ENCODE measurements around the gene SUSD4.
A peak's percentile ranks its signal among the peaks of the same experiment; 100 is the strongest.

The SUSD4 gene

DNA sequence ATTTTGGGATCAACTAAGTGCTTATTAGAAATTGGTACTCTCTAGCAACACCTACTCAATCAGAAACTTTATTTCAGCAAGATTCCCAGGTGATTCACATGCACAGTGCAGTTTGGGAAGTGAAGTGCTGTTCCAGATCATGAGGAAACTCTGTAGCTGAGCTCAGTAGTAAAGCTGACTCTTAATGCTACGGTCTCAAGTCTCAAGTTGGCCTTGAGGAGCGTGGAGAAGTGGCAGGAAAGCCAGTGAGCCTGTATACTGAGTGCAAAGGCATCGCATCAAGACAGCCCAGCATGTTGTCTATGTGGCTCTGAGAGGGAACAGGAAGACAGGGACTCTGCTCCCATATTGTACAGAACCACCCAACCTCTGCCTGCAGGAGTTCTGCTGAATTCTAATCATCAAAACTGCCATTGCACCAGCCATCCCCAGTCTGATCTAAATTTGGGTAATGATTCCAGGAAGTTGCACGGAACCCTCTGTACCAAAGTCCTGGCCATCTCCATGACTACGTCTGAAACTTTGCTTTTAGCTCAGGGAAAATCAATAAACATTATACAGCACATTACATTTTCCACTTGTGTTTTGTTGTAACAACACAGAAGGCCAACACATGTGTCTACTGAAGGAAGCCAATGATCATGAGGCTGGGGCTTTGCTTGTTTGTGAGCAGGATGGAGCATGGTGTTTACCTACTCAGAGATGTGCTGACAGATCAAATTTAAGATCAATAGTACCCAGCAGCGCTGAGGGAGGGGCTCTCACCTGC, 115.8 kb downstream of the SUSD4 start:
- no peak for DNase-seq

DNA sequence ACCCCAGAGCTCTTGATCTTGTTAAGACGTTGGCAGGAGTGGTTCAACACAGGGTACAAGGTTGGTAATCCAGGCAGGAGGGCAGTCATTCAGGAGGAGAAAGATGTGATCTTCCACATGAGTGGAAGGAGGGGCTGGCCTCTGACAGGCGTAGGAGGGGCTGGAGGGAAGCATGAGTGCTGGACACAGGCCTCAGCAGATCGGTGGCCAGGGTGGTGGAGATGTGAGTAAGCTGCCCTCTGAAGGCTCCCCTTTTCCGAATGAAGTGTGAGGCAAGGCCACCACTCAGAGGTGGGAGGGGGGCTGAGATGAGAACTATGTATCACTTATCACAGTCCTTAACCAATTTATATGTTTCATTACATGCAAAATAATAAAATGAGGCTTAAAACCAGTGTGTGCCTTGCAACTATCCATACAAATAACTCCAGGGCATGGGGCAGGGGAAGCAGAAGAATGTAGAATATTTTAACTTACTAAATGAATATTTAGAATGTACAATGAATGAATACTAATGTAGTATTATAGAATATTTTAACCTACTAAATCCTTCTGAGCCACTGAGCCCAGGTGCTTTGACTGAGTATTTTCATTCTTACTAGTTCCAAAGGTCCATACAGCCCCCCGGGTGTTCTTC, 117.4 kb downstream of the SUSD4 start:
- no peak for DNase-seq

DNA sequence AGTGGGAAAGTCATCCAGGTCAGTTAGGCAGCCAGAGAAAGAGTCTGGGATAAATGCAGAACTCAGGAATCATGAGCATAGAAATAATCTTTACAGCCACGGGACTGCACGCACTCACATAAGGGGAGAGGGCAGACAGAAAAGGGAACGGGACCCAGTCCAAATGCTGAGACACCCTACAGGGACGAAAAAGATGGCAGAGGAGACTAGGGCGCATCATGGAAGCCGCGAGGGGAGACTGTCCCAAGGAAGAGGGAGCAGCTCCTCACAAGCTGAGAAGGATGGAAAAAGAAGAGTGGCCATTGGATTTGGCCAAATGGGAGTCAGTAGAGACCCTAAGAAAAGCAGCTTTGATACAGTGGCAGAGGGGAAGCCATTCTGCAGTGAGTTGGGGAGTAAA, 118.0 kb downstream of the SUSD4 start:
- no peak for DNase-seq

- DNase-seq: no peak
Observed at GRCh38 chr1:223245411-223245810, 118.6 kb downstream of the SUSD4 start.

- peak; percentile 17 for DNase-seq
Observed at GRCh38 chr1:223244366-223245103, 119.4 kb downstream of the SUSD4 start.

DNA sequence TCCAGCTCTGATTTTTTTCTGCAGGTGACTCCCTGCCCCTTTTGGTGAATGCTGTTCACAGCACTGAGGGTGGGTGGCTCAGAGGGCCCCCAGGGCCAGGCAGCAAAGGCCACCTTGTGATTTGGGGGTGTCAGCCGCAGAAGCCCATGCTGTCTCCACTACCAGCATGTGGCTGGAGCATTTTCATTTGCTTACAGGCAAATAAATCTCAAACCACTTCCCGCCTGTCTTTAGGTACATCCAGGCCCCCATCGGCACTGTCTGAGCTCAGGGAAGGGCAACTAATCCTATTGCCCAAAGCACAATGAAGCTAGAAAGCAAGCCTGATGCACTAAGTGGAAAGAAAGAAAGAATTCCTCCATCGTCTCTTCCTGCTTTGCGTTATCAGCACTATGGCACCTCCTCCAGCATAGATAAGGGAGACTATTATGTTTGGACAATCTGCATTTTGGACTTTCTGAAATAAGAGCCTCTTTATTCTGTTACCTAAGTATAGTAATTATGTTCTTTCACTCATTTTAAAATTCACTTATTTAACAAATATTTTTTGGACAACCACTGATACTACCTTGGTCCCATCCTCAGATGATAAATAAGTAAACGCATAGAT, 120.4 kb downstream of the SUSD4 start:
- no peak for DNase-seq

DNA sequence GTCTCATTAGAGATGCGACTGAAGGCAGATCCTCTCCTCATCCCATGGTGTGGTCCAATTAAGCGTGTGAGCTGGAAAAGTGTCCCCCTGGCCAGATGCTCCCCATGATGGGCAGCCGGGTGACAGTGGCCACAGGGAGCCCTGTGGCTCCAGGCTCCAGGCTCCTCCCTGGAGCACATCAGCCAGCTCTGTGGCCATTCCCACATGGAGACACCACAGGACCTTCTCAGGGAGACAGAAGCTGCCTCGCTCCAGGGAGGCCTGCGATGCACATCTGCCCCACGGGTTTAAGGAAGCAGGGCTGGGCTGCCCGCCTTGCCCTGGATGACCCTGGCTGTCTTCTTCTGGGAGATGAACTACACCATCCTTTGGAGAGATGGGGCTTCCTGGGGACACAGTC, 121.0 kb downstream of the SUSD4 start:
- DNase-seq: no peak

DNA sequence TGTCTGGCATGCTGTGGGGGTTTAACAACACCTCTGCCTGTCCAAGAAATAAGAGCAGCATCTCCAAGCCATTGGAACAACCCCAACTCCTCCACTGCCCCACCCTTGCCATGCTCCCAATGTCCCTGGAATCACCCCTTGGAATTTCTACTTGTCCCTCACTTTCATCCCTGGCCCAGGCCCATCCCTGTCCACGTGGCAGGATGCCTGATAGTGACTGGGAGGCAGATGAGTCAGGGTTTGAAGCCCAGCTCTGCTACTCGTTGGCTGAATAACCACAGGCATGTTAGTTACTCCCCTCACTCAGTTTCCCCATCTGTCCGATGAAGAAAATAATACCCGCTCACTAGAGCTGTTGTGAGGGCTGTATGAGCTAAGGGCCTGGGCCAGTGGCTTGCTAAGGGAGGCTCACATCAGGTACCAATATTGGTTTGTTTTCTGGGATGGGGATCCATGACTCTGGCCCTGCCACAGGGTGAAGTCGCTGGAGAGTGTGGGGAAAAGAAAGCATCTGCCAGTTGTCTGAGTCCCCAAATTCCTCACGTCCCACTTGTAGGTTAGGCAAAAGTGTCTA, 121.5 kb downstream of the SUSD4 start:
- DNase-seq: peak; percentile 45

GRCh38 chr1:223240122-223240521, 123.9 kb downstream of the SUSD4 start:
- DNase-seq: no peak

GRCh38 chr1:223235091-223235490, 128.9 kb downstream of the SUSD4 start:
- no peak for DNase-seq

- no peak for DNase-seq
Observed at GRCh38 chr1:223234534-223234933, 129.4 kb downstream of the SUSD4 start.

- DNase-seq: no peak
Observed at GRCh38 chr1:223234170-223234514, 129.8 kb downstream of the SUSD4 start.

- DNase-seq: peak; percentile 80
Observed at GRCh38 chr1:223233410-223234169, 130.4 kb downstream of the SUSD4 start.

- no peak for DNase-seq
Observed at GRCh38 chr1:223233019-223233409, 131.0 kb downstream of the SUSD4 start.

DNA sequence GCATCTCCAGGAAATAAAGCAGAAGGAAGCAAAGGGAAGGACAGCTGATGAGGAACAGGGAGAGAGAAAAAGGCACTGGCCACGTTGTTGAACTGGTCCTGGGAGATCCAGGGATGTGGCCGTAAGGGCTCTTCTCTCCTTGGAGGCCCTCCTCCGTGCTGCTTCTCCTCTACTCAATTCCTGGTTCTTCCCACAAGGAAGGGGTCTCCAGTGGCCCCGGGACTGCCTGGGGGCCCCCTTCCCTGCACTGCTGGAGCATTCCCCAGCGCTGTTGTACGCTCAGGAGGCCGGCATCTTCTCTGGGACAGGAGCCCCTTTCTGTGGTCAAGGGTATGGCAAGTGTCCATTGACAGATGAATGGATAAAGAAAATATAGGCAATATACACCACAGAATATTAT, 132.4 kb downstream of the SUSD4 start:
- no peak for DNase-seq

- no peak for DNase-seq
Observed at GRCh38 chr1:223231011-223231572, 132.9 kb downstream of the SUSD4 start.

GRCh38 chr1:223230161-223230881, 133.7 kb downstream of the SUSD4 start:
- peak; percentile 91 for DNase-seq

- no peak for DNase-seq
Observed at GRCh38 chr1:223229756-223230155, 134.2 kb downstream of the SUSD4 start.

DNA sequence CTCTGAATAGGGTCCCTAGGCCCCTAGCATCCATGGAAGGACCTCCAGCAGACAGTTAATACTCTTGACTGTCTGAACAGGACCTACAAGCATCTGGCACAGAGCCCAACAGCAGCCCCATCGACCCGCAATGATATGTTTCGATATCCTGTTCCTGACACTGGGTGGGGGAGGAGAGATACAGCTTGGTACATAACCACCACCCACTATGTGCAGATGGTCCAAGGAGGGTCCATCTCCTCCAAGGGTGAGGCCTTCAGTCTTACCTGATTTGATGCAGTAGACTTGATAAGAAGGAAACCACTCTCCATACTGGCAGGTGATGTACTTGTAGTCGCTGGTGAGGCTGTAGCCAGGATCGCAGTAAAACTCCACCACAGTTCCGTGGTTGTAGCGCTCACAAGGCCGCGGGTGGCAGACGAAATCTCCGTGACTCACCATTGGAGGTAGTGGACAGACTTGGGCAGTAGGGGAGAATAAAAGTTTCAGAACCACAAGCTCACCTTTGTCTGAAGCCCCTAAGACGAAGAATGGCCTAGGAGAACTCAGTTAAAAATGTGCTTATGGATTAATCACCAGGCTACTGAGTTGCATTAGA, 134.9 kb downstream of the SUSD4 start:
- DNase-seq: no peak

- DNase-seq: no peak
Observed at GRCh38 chr1:223228201-223228600, 135.8 kb downstream of the SUSD4 start.
